NCI-H446 (cell line): ENCODE results near the gene DNM3.
"Not testable (repeated sequence)": the region's sequence is repeated elsewhere in the genome, so short reads cannot be mapped to it uniquely, and the experiment has no call there.

Experiments used
- DNase-seq, 2 experiments: peaks; one replicate each; lab custom pipeline; 2025; lab: John Stamatoyannopoulos, UW

Gene DNM3

DNA sequence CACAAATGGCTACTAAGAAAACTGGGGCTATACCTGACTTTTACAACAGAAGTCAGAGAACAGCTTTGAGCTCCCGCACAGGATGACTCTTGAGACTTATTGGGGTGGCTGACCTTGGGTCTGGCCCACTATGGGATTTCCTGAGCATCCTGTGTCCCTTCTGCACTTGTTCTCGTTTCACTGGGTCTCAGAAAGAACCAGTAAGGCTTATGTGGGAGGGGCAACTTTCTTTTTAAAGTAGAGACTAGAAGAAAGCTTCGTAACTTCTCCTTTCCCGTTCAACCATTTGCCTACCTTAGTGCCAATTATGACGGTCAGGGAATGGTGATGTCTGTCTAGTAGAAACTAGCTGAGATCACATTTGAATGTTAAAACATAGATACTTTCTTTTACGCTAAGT lies 519.7 kb downstream of the DNM3 start:
- no peak for DNase-seq

DNA sequence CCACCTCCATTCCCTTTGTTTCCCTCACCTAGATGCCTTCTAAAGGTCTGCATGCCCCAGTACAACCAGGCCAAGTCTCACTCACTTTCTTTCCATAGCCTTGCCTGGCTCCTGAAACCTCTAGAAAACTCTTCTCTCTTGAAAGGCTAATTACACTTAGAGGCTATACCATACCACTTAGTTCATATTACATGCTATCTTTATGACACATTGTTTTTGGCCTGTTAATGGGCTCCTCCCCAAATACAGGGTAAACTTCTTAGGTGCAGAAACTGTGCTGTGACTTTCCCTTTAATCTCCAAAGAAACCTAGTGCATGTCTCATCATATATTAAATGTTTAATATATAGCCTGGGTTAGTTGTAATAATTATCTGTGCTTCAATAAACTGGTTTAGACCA lies 522.6 kb downstream of the DNM3 start:
- no peak for DNase-seq

DNA sequence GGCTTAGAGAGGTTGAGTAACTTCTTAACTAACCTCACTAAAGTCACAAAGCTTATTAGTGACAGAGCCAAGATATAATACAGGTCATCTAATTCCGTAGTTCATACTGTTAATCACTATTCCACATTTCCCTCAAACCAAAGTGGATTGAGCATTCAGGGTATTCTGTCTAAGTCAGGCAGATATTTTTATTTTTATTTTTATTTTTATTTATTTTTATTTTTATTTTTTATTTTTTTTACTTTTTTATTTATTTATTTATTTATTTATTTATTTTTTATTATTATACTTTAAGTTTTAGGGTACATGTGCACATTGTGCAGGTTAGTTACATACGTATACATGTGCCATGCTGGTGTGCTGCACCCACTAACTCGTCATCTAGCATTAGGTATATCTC lies 530.3 kb downstream of the DNM3 start:
- not testable (repeated sequence) for DNase-seq

DNA sequence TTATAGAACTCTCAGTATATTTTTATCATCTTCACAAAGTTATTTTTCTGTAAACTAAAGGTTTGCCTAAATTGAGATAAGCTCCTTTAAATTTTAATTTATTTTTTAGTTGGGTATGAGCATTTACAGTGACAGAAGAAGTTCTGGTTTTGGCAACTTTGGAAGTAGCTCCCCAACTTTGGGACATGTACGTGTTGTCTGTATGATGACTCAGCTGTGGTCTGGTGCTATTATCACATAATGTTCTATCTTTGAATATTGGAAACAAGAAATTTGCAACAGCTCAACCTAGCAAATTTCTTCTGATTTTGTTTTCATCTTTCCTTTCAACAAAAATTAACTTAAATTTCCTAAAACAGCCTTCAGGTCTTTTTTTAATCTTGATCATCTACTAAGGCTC lies 532.6 kb downstream of the DNM3 start:
- DNase-seq = no peak

DNA sequence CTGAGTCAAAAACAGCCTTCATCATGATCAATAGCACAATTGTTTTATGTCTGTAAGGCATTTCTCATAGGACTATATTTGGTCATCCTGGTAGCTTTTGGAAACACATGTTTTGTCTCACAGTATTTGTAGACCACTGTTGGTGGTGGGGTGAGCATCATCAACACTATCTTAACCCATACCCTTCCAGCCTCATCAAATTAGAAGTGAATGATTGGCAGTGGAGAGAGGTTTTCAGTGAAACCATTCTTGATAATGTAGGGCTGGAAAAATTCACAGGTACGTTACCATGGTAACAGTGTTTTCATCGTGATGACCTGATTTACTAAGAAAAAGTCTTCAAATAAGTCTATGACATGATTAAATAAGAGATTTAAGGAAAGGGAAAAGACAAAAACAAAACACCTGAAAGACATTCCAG lies 533.9 kb downstream of the DNM3 start:
- no peak for DNase-seq

DNA sequence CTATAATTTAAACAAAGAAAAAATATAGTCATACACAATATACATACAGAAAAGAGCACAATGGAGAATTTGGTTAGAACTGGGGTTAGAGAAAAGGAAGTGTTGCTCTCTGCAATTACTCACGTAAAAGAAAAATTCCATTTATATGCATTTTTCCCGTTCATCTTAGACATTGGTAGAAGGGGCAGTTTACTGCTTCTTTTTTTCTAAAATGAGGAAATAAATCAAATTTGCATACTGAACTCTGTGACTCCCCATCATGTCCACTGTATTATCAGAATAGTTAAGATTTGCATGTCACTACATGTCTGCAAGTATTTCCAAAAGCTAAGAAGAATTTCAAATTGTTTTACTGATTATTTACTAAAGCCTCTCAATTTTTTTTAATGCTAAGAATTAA lies 535.1 kb downstream of the DNM3 start:
- no peak for DNase-seq

DNA sequence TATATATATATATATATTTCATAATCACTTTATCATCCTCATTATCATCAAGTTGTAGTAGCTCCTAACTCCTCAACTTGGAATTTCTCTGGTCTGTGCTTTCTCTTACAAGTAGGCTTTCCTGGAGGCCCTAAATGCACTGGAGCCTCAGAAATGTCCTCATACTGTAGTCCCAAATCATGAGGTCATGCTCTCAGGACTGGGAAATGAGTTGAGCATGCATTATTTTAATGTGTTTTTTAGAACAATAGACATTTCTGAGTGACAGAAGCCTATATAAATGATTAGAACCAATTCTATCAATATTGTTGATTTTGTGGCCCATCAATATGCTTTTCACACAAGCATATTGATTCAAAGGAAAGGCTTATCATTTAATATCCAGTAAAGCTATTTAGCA lies 536.3 kb downstream of the DNM3 start:
- DNase-seq = no peak

DNA sequence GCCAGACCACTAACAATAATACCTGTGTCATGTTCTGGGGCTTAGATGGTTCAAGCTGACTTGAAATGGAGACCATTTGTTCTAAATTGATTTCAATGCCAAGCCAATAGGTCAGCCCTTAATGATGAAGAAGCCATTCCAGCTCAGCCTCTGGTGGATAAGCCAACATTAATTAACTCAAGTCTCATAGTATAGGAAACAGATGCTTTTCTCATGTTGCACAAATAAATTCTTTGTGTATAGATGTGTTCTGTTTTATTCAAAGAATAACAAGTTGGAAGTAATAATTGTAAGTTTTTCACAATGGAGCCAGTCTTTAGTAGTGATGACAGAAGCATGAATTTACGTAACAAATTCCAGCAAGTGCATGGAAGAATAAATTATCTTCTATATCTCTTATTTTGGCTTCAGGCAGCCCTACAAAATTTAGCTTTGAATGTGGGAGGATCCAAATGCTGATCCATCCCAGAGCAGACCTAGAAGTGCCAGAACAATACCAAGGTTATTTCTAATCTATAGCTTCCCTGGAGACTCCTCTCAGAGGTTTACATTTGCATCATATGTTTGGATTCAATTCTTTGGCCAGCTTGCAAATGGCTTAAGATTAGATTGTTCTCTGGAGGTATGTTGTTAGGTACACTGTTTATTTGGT lies 536.9 kb downstream of the DNM3 start:
- DNase-seq = no peak

DNA sequence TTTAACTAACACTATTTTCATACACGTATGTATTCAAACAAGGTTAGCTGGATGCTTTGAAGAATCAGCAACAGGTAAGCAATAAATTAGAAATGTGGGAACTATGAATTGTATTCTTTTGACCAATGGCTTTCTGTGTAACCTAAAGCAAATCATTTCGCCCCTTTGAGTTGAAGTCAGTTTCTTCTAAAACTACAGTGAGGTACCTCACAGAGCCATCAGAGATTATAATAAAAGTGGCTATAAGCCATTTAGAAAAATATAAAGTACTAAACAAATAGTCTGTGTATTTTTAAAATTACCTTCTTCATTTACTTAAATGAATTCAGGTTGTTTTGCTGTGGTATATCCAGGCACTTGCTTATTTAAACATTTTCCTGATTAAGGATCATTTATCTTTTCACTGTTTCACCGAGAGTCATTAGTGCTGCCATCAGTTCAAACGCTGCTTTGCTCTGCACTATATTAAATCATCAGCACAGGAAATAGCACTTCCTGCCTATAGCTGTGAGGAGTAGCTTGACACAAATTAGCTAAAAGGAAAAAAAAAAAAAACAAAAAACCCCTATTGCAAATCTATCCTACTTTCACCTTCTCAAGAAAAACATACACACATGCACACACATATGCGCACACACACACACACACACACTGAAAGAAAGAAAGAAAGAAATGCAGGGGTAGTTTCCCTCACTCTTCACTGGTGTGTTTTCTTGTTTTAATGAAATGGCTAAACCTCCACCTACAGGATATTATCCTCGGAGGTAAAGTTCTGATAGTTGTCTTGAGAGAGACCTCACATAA lies 539.3 kb downstream of the DNM3 start:
- DNase-seq = no peak

DNA sequence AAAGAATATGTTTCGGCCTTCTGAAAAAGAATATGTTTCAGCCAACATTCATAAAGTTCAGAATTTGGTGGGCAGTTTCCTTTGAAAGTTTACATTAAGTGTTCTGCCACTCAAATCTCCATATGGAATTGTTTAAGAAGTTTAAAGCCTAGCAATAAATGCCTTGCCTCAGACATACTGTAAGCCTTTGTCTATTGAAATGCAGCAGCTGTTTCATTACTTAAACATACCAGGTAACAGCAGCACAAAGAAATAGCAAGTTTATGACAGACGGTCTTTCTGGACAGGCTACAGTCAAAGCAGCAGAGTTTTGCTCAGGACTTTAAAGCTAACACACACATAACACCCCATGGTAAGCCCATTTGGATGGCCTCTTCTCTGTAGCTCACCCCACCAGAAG lies 540.6 kb downstream of the DNM3 start:
- DNase-seq = no peak

DNA sequence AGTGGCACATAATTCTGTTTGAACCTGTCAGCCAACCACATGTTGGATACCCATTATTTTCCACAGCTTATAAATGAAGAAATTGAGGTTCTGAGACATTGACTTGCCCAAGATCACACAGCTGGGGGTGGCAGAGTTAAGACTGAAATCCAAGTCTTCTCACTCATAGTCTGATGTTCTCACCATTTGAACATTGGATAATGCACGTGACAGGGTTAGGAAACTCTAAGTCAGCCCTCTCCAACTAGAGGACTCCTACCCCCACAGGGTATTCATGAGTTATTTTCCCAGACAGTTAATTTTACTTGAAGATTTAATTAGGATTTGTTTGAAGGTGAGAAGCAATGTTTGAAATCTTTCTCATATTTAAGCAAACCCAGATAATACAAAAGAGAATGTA lies 541.1 kb downstream of the DNM3 start:
- no peak for DNase-seq

DNA sequence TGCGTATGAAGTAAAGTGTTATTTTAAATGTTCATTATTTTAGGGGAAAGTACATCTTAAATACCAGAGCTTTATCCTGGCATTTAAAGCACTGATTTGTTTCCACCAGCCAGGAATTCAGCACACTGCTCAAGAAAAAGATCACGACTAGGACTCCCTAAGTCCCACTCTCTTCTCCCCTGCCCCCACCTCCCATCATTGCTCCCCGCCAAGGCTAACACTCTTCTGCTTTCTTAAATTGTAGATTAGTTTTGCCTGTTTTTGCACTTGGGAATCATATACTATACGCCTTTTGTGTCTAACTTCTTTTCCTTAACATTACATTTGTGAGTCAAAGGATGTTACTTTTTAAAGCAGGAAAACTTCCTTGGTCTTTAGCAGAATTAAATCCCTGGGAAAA lies 541.7 kb downstream of the DNM3 start:
- DNase-seq = no peak

DNA sequence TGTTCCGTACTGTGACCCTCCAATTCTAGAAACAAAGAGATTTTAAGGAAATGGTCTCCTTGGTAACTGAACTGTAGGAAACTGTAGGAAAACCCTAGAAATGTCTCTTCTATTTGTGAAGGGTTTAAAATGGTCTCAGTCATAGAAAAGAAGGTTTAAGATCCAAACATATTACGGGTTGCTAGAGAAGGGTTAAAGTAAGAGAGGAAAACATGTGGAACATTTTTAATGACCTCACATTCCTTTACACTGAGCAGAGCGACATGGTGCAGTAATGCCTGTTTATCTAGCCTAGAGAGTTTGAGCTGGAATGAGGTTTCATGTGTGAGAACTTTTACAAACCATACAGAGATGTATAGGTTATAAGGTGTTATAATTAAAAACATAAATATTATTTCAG lies 542.2 kb downstream of the DNM3 start:
- no peak for DNase-seq

DNA sequence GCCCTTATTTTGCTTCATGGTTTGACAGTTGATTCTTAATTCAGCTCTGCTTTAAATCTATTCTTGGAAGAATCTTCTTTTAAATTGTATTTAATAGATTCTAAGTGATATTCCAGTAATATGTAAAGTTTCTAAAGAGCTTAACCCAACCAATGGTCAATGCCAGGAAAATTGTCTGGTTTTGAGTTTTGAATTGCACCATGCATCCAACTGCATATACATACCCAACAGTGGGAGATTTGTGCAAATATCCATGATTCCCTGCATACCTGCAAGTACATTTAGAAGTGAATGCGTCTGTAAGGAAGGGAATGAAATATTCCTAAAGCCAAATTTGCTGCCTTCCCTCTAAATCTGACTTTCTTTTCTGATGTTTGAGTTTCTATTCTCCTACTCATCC lies 543.4 kb downstream of the DNM3 start:
- DNase-seq = no peak

DNA sequence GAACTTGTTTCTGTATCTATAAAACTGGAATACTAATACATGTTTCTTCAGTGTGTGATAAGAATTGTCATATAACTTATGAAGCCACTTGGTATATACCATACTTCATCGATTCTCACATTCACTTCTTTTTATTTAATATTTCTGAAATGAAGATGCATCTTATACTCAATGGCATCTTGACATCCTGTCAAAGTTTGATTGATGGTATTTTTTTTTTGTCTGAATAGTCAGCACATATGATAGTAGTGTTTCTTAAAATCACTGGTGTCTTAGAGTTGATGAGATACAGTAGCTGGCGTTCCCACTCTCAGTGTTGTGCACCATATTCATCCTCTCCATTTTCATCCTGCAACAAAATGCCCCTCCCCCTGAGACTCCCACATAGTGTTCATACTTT lies 544.7 kb downstream of the DNM3 start:
- no peak for DNase-seq

DNA sequence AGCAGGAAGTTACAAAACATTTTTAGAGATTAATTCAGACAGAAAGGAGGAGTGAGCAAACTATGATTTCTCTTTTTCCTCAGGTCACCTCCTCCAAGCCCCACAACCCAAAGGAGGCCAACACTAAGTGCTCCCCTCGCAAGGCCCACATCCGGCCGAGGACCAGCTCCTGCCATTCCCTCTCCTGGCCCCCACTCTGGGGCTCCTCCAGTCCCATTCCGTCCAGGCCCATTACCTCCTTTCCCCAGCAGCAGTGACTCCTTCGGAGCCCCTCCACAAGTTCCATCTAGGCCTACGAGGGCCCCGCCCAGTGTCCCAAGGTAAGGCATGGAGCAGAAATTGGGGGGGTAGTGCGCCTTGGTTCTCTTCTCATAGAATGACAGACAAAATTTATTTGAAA lies 547.2 kb downstream of the DNM3 start:
- DNase-seq = no peak

DNA sequence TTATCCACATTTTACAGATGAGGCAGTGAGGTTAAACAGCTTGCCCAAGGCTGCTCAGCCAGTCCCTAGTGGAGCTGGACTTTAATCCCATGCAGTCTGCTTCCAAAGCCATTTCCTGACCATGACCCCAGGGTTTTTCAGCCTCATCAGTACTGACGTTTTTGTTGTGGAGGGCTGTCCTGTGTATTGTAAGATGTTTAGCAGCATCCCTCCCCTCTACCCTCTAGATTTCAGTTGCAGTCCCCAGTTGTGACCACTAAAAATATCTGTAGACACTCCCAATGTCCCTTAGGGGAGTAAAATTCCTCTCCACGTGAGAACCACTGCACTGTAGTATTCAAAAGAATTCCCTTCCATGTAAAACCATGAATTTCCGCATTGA lies 549.0 kb downstream of the DNM3 start:
- no peak for DNase-seq

DNA sequence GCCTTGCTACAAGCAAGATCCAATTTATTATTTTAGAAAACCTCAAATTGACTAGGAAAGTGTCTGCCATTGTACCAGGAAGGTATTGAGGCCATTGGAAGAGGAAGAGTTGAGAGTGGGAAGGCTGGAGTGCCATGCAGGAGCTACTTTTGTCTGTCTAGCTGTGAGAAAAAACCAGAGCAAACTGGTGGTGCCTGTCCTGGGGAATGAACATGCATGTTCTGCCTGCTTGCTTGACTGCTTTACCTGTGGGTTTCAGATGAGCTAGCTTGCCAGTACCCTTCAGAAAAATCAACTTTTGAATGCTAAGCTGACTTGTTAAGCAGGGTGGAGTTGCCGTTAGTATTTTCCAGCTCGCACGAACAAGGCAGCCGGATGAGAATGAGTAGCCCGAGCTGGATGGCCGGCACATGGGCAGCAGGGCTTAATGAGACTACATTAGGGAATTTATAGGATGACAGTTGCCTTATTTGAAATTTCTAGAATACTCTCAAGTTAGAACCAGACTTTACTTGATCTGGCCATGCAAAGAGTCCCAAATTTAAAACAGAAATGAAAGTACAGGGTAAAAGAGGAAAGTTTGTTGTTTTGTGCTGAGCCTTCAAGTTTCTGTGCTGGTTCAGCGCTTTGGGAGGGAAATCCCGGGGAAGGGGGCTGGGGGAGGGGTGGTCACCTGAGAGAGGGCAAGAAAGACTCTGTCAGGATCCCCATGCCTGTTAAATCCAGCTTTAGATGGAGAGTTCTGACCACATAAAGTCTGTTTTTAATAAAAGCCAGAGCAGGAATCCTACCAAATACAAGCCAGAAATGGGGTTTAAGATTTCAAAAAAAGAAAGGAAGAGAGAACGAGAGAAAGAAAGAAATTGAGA lies 549.6 kb downstream of the DNM3 start:
- DNase-seq = no peak

DNA sequence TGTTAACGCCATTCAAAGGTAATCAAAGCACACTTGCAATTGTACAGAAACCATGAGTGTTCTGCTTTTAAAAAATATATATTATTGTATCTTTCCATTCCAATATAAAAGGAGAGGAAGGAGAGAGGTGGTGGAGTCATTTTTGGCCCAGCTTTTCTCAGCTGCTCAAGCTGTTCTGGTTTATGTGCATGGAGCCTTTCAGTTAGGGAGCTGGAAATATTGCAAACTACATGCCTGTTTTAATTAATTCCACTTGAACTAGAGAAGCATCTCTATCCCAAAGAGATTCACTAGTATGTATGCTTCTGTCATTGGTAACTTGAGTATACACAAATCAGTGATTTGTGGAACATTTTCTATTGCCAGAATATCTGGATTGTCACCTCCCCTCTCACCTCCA lies 550.7 kb downstream of the DNM3 start:
- no peak for DNase-seq

DNA sequence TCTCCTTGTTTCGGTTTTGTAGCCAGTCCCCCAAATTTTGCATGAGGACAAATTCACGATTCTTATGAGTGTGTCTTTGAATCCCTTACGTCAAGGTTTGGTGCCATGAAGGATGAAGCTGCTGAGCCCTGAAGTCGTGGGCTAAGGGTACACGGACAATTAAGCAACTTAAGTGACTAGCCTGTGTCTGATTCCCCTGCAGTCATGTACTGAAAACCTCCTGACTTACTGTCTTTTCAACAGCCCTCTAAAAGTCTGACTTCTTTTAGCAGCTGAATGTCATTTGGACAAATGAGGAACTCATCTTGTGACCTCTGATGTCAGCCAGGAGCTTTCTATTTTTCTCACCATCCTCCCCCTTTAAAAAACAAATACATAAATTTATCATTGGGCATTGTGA lies 552.1 kb downstream of the DNM3 start:
- no peak for DNase-seq

DNA sequence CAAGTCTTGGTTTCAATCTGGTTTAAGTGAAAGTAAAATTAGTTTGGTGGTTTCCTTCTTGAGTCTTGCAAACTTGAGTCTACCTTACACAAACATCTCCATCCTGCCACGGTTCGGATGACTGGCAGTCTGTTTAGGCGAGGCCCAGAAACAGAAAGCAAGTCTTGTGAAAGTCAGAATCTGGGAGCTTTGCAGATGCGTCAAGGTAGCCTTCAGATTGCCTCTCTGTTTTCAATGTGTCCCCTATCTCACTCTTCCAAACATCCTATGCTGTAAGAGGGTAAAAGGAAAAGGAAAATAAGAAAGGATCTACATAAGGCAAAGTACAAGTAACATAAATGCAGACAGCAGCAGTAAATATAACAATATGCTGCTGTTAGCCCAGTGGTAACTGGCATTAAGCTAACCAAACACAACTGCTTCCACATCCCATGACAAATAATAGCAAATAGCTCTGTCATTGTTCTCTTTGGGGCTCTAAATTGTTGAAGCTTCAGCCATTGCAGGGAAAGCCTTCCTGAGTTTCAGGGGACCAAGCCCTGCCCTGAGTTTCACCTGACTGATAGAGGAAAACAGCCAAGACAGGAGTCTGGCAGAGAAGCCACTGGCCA lies 552.9 kb downstream of the DNM3 start:
- DNase-seq = no peak

DNA sequence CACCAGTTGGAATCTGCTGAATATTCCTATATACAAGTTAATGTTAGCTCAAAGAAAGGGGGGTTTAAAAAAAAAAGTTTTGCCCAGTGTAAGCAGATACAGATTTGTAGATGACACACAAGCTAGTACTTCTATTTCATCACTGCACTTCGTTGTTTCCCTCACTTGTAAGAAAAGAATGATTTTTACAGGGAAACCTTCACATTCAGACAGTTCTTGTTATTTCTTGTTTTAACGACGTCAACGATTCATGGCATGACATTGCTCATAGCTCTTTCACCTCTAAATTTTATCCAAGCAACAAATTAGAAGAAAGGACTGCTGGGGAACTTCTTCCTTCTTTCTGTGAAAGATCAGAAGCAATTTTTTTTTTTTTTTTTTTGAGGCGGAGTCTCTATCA lies 553.5 kb downstream of the DNM3 start:
- DNase-seq = no peak

DNA sequence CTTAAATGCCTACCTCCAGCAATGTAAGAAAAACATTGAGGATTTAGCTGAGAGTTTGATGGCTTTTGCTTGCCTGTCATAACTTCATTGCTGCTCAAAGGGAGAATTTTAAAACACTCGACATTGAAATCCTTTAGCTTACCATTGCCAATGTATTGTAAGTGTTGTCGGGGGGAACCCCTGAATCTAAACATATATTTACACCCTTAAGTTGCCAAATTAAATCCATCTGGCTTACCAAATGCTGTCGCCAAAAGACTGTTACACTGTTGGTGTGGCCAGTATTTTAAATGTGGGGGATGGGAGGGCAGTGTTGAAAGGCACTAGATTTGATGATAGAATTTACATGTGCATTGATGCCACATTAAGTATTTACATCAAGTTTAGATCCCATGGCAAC lies 554.3 kb downstream of the DNM3 start:
- DNase-seq = no peak
